HCT116 (cell line): Measurements from ENCODE around the gene PACRG.

Experiments
- MAX ChIP-seq: IDR thresholded peaks from 2 replicates; pipeline ENCODE4 v1.6.1; 2012
- REST ChIP-seq: IDR thresholded peaks from 2 replicates; pipeline ENCODE4 v1.6.1; 2012; ENCODE audit warnings: low read depth

GRCh38 chr6:163314791-163315470, 587.2 kb downstream of the PACRG start:
- TF ChIP-seq REST (no peak), MAX (no peak)
